Measurements from ENCODE around the gene SAMD15.
A peak's percentile ranks its signal among the peaks of the same experiment; 100 is the strongest.
"Not testable (repeated sequence)": the region's sequence is repeated elsewhere in the genome, so short reads cannot be mapped to it uniquely, and the experiment has no call there.

Gene SAMD15

GRCh38 chr14:77376771-77377501 is at the start of gene SAMD15, which contains the start of gene TMED8:
SAMD15 (plus strand) TSS chr14:77377379; CDS start chr14:77377419, 40 bp downstream.
TMED8 (minus strand) TSS chr14:77377094; CDS start chr14:77377053, 41 bp downstream.
- peak; percentile 75 to 93 (median 86) for DNase-seq
- intact Hi-C loops (cut with DNase I), result loop anchor here (2.0 kb wide), 1 partner anchor 56 kb away; the partner anchor contains the start of genes GSTZ1 and POMT2

- intact Hi-C loops (cut with DNase I), result loop anchor here (10.0 kb wide), 1 partner anchor 225 kb away; no protein-coding TSS in a partner anchor
- DNase-seq, result no peak
These were observed 47.3 kb upstream of the SAMD15 start for GRCh38 chr14:77329872-77330271.

- intact Hi-C loops (cut with DNase I), result no loop called here
These were observed 41.6 kb upstream of the SAMD15 start for GRCh38 chr14:77335576-77335975.

GRCh38 chr14:77337255-77337654 is 39.9 kb upstream of the SAMD15 start:
- DNase-seq; intact Hi-C loops (cut with DNase I): not testable (repeated sequence)

More at GRCh38 chr14:77335576-77335975, 41.6 kb upstream of the SAMD15 start:
- no peak for DNase-seq

GRCh38 chr14:77337880-77338279 is 39.3 kb upstream of the SAMD15 start:
- intact Hi-C loops (cut with DNase I), result no loop called here
- no peak for DNase-seq

- intact Hi-C loops (cut with DNase I), result no loop called here
- DNase-seq, result no peak
These were observed 38.9 kb upstream of the SAMD15 start for GRCh38 chr14:77338302-77338701.

- intact Hi-C loops (cut with DNase I), result no loop called here
- DNase-seq, result no peak
These were observed 37.8 kb upstream of the SAMD15 start for GRCh38 chr14:77339407-77339806.

GRCh38 chr14:77340389-77340788 is 36.8 kb upstream of the SAMD15 start:
- intact Hi-C loops (cut with DNase I), result no loop called here
- DNase-seq, result no peak

- intact Hi-C loops (cut with DNase I), result no loop called here
- no peak for DNase-seq
These were observed 34.3 kb upstream of the SAMD15 start for GRCh38 chr14:77342726-77343397.

GRCh38 chr14:77343662-77344061 is 33.5 kb upstream of the SAMD15 start:
- DNase-seq, result no peak
- intact Hi-C loops (cut with DNase I), result no loop called here

- intact Hi-C loops (cut with DNase I), result no loop called here
- DNase-seq, result no peak
These were observed 32.7 kb upstream of the SAMD15 start for GRCh38 chr14:77344377-77344996.

GRCh38 chr14:77346495-77346894 is 30.7 kb upstream of the SAMD15 start:
- intact Hi-C loops (cut with DNase I), result no loop called here
- no peak for DNase-seq

- intact Hi-C loops (cut with DNase I), result no loop called here
- no peak for DNase-seq
These were observed 29.4 kb upstream of the SAMD15 start for GRCh38 chr14:77347751-77348150.

GRCh38 chr14:77353469-77354141 is 23.6 kb upstream of the SAMD15 start:
- intact Hi-C loops (cut with DNase I), result no loop called here
- peak in 2 of 42 donors; percentile 31 to 47 for DNase-seq

- no peak for DNase-seq
- intact Hi-C loops (cut with DNase I), result no loop called here
These were observed 21.4 kb upstream of the SAMD15 start for GRCh38 chr14:77355811-77356210.

- intact Hi-C loops (cut with DNase I), result no loop called here
- no peak for DNase-seq
These were observed 20.3 kb upstream of the SAMD15 start for GRCh38 chr14:77356899-77357298.

GRCh38 chr14:77359626-77360025 is 17.6 kb upstream of the SAMD15 start:
- DNase-seq, result no peak
- intact Hi-C loops (cut with DNase I), result no loop called here

- intact Hi-C loops (cut with DNase I), result no loop called here
- DNase-seq, result no peak
These were observed 13.0 kb upstream of the SAMD15 start for GRCh38 chr14:77364146-77364545.

GRCh38 chr14:77369285-77369684 is 7.9 kb upstream of the SAMD15 start:
- no peak for DNase-seq
- intact Hi-C loops (cut with DNase I), result no loop called here
